ENCODE measurements around the gene OSGEP.
"Not testable (repeated sequence)": the region's sequence is repeated elsewhere in the genome, so short reads cannot be mapped to it uniquely, and the experiment has no call there.

The OSGEP gene

DNA sequence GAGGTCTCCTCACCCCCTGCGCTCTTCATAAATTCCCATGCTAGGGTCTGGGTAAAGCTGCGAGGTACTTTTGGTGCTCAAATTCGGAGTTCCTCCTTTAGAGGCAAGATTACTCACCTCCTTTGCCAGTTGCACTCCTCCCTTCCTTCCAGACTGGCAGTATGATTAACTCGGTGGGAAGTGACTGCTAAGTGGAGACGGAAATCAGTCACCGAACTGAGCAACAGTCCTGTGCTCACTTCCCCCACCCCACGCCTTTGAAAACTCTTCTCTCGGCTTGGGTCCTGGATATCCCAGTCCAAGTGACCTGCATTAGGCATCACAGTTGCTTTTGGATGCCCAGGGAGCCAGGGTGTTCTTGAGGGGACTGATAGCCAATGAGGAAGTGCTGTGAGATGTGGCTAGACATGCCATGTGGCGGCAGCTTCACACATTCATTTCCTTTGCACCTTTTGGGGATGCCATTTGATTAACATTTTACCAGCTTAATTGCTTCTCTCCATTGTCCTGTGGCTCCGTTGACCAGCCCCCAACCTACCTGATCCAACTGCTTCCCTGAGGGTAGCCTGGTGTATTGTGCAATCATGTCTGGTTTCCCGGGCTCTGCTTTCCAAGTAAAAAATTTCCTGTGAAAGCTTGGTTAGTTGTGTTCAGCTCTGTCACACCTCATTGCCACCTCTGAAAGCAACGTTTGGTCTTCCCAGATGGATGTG is 15.4 kb upstream of the OSGEP start:
- DNase-seq (ENCODE audit: low read depth in 2 of 2): peak; percentile 29 to 45

DNA sequence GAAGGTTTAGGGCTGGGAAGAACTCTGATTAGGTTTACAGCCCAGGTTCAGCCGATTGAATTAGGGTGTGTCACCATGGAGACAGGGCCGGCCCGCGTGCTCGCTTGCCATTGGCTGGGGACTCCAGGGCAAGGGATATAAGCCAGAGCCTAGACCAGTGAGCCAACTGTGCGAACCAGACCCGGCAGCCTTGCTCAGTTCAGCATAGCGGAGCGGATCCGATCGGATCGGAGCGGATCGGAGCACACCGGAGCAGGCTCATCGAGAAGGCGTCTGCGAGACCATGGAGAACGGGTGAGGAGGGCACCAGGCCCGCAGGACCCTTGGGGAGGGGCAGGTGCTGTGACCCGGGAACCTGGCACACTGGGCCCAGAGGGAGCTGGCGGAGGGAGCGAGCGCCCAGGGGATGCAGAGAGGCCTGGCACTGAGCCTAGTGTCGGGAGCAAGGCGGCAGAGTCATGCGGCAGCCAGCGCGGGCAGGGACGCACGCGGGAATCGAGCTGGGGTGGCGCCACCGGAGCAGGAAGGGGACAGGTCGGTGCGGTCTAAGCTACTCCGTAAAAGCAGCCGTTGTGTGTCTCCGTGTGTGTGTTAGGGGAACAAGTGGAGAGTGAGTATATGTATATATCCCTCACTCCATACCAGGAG is 14.8 kb upstream of the OSGEP start, which contains the start of gene PNP:
Gene PNP (plus strand): TSS at position 165 of the 648 bp plus-strand sequence. CDS start 119 bp downstream, at position 284.
- peak; percentile 76 to 84 for DNase-seq (ENCODE audit: low read depth in 2 of 2)

DNA sequence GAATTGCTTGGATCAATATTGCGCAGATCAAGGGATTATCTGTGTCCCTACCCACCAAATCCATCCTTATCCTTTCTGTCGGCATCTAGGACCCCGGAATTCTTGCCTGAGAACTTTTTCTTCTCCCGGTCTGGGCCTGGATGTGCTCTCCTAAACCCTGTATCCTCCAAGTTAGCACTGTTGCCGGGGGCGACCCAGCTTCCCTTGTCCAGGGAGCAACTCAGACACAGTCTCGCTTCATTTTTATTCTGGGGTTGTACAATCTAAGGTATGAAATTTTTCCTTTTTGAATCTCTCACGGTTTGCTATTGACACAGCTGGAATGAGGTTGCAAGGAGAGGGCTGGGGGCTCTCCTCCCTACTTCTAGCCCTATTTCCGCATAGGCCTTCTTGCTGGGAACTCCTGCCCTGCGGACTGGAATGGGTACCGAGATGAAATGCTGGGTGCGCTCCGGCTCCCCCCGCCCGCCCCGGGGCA is 14.2 kb upstream of the OSGEP start:
- DNase-seq (ENCODE audit: low read depth in 2 of 2): no peak

DNA sequence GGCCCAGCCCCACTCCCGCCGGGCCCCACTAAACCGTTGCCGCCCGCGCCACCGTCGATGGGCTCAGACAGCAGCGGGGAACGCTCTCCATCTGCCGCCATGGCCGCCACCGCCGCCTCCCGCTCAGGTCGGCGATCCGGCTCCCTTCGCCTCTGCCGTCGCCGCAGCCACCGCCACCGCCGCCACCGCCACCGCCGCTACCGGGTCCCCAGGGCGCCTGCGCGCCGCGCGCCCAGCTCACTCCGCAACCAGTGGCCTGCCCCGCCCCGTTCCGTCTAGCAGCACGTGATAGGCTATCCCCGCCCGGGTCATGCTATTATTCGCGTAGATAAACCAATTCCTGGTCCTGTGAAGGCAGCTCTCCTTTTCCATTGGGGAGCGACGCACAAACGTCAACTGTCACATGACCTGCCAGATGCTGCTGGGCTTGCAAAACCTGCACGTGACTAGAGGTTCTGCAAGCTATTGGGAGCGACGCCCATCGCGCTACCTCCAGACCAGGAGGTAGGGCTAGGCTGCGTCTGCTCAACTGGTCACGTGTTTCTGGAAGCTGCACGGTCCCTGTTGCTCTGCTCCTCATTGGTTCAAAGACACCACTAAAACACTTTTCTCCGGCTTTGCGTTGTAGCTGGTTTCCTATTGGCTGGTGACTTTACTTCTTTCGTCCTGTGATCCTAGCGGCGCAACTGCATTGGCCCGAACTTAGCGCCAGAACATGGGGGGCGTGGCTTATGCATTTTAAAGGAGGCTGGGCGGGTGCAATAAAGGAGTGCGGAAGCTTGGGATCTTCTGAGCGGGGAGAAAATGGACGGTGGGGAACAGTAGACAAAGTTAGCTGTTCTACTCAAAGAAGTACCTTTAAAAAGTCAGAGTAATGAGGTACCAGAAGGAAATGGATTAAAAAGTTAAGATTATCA is 6.9 kb upstream of the OSGEP start, which contains the start of gene PIP4P1:
Gene PIP4P1 (minus strand): TSS at position 210 of the 917 bp plus-strand sequence. CDS start 109 bp downstream, at position 101.
- DNase-seq (ENCODE audit: low read depth in 2 of 2): peak; percentile 95

DNA sequence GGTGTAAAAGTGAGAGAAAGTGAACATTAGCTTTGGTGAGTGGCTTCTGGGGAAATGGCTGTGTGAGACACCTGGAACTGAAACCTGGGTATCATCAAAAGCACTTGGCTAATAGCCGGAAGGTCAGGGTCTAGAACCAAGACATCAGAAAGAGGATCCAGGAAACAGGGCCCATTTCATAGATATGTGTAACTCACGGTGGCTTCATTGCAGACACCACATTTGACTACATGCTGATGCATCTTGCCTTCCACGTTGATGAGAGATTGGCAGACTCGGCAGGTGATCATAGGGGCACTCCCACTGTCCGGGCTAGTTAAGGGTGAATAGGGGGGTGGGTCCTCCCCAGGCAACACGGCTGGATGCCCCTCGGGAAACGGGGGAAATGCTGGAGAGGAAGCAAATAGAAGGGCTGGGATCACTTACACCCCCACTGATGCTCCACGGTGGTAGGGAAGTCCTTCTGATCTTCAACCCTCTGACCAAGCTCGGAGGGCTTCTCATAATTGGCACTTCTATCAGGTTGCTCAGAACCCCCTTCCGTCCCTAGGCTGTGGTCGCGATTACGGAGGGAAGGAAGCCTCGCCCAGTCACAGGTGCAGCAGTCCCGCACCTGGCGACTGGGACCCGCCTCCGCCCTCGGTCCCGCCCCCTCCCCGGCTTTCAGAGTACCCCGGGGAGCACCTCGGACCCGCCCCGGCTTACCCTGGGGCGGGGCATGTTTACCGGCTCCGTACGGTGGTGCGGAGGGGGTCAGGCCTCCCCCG is 6.0 kb upstream of the OSGEP start:
- peak; percentile 35 to 45 for DNase-seq (ENCODE audit: low read depth in 2 of 2)

DNA sequence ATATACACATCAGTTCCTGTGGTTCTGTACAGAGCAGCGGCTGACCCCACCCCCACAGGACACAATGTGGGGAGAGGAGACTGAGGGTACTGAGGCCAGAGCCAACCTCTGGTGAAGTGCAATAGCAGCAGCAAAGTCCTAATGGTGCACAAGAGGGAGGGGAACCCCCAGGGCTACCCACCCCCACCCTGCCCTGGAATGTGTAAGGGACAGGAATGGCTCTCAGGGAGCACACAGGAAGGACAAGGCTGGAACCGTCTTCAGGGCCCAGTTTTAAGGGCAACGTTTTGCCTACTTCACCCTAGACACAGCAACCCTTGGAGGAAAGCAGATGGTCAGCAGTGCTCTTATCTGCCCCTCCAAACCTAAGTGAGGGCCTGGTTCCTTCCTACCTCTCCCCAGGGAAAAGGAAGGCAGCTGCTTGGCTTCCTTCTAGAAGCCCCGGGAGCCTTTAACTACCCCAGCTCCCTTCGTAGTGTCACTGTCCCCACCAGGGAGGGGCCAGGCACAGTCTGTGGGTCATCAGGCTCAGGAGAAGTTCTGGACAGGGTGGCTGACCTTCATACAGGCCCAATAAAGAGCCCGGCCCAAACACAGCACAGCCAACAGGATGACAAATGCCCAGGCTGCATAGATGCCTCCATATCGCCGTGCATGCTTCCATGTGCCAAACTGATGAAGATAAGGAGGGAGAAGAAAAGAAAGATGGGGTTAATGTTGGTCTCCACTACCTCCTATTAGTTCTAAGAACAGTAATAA is 3.6 kb upstream of the OSGEP start:
- no peak for DNase-seq (ENCODE audit: low read depth in 2 of 2)

DNA sequence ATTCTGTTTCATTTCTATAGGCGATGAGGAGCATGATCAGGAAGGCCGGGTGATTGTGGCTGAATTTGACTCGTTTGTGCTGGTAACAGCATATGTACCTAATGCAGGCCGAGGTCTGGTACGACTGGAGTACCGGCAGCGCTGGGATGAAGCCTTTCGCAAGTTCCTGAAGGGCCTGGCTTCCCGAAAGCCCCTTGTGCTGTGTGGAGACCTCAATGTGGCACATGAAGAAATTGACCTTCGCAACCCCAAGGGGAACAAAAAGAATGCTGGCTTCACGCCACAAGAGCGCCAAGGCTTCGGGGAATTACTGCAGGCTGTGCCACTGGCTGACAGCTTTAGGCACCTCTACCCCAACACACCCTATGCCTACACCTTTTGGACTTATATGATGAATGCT is 2.4 kb upstream of the OSGEP start:
- no peak for DNase-seq (ENCODE audit: low read depth in 2 of 2)

DNA sequence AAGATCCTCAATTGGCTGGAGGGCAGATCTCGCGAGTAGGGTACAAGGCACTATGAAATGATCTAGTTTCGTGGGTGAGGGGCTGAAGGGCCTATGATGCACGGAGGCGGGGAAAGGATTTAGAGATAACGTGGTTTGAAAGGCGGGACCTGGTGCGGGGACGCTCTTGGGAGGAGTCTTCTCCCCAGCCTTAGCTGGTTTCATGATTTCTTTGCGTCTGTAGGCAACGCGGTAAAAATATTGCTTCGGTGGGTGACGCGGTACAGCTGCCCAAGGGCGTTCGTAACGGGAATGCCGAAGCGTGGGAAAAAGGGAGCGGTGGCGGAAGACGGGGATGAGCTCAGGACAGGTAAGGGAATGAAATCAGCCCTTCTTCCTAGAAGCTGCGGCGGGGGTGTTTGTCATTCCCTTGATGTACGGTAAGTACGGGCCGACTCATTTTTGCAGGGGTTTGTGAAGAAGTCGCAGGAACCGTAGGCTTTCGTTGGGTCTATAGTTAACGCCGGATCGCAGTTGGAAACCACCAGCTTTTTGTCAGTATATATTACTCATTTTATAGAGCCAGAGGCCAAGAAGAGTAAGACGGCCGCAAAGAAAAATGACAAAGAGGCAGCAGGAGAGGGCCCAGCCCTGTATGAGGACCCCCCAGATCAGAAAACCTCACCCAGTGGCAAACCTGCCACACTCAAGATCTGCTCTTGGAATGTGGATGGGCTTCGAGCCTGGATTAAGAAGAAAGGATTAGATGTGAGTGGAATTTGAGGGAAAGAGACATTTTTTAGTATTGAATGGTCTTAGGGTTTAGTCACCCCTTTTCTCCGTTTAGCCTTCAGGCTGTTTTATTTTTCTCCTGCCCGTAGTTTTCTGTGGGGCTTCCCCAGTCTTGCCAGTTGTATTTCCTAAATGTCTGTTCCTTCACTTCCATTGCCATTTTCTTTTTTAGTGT is 1.0 kb upstream of the OSGEP start:
- peak in 1 of 2 donors; percentile 34 for DNase-seq (ENCODE audit: low read depth in 2 of 2)

DNA sequence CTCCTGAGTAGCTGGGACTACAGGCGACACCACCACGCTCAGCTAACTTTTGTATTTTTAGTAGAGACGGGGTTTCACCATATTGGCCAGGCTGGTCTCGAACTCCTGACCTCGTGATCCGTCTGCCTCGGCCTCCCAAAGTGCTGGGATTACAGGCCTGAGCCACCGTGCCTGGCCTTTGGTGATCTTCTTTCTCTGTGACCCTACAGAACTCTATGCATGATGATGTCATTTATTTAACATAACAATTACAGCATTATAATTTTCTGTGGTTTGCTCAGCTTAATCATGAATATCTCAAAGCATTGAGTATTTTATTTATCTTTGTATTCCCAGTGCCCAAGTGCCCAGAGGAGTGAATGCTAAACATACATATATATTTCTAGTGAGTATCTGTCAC is 1.8 kb downstream of the OSGEP start:
- not testable (repeated sequence) for DNase-seq (ENCODE audit: low read depth in 2 of 2)

DNA sequence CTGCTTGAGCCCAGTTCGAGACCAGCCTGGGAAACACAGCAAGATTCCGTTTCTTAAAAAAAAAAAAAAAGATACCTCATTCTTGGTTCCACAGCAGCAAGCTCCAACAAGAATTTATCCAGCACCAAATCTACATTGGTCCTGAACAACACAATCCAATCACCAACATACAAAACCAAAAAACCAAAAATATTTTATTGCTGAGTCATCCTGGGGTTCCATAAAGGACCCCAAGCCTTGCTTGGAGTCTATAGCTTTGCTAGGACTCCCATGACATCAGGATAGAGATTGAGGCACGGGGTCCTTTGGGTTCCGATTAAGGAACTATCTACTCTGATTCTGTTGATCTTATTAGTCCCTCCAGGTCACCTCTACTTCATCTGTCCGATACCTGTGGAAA is 7.7 kb downstream of the OSGEP start:
- no peak for DNase-seq (ENCODE audit: low read depth in 2 of 2)

DNA sequence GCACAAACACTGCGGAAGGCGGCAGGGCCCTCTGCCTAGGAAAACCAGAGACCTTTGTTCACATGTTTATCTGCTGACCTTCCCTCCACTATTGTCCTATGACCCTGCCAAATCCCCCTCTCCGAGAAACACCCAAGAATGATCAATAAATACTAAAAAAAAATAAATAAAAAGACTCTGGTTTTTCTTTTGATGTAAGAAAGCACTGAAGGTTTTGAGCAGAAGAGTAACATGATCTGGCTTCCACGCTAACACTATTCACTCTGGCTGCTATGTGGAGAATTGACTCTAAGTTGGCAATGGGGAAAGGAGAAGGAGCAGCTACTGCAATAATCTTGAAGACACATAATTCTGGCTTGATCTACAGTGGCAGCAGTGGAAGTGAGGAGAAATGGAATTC is 11.0 kb downstream of the OSGEP start:
- not testable (repeated sequence) for DNase-seq (ENCODE audit: low read depth in 2 of 2)

DNA sequence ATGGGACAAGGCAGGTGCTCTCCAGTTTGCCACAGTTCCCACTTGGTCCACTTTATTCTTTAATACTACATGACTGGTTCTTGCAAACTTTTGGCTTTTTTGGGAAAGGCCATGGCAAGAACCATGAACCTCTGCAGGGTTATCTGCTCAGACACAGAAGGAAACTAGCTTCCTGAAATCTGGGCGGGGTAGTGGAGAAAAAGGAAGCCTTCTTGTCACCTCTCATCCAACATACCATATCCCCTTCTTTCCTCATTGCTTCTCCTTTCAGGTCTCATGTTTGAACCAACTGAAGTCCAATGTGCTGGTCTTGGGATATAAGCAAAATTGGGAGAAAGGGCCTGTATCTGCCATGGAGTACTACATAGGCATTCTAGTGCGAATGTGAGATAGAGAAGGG is 13.2 kb downstream of the OSGEP start:
- DNase-seq (ENCODE audit: low read depth in 2 of 2): no peak

DNA sequence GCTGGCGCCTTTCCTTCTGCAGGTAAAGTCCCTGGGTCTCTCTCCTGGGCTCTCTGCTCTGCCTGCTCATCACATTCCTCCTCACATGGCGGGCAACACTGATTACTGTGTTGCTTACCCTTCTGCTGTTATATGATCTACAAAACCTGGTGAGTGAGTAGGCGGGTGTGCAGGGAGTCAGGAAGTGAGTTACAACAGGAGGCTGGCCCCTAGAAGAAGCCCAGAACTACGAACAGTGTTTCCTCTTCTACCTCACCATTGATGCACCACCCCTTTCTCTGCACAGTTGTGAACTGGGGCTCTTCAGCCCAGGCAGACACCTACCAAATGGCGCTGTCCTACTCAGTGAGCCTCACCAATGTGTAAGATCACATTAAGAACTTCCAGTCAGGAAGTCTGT is 13.7 kb downstream of the OSGEP start:
- no peak for DNase-seq (ENCODE audit: low read depth in 2 of 2)

DNA sequence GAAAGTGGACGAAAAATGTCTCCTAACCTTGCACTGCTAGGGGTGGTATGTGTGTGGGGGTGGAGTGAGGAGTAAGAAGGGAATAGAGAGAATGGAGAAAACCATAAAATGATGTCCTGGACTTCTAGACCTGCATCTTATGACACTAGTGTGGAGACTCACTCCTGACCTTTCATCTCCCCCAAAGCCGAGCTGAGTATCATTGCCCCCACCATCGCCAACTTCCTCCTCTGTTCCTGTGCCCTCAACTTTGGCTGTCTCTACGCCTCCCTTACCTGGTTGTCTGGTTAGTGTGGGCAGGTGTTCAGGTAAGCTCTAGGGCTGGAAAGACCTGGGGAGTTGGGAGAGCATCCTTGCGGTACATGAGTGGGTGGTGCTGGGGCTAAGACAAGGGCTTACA is 14.1 kb downstream of the OSGEP start:
- DNase-seq (ENCODE audit: low read depth in 2 of 2): no peak

DNA sequence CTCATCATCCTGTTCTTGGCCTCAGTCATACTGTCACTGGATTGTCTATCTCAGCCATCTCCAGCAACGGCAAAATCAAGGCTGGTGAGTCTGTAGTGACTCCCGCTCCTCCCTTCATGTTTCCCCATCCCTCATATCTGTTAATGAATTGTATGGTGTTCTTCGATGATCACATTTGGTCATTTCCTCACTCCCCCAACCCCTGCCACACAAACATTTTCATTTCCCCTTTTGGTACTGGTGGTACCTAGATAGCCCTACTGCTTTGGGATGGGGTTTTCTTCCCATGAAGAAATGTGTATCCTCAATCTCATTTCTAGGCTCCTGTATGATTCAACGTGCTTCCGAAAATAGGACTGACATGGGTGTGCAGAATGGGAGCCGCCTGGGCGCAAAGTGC is 15.9 kb downstream of the OSGEP start:
- DNase-seq (ENCODE audit: low read depth in 2 of 2): no peak

DNA sequence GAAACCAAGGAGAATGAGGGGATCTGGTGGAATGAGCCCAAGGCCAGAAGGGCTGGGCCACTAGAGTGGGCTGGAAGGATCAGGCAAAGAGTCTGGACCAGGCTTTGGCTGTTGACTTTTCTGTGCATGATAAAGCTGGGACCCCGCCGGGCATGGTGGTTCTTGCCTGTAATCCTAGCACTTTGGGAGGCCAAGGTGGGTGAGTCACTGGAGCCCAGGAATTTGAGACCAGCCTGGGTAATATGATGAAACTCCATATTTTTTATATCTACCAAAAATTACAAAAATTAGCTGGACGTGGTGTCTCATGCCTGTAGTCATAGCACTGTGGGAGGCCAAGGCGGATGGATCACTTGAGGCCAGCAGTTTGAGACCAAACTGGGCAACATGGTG is 18.3 kb downstream of the OSGEP start:
- DNase-seq (ENCODE audit: low read depth in 2 of 2): no peak

DNA sequence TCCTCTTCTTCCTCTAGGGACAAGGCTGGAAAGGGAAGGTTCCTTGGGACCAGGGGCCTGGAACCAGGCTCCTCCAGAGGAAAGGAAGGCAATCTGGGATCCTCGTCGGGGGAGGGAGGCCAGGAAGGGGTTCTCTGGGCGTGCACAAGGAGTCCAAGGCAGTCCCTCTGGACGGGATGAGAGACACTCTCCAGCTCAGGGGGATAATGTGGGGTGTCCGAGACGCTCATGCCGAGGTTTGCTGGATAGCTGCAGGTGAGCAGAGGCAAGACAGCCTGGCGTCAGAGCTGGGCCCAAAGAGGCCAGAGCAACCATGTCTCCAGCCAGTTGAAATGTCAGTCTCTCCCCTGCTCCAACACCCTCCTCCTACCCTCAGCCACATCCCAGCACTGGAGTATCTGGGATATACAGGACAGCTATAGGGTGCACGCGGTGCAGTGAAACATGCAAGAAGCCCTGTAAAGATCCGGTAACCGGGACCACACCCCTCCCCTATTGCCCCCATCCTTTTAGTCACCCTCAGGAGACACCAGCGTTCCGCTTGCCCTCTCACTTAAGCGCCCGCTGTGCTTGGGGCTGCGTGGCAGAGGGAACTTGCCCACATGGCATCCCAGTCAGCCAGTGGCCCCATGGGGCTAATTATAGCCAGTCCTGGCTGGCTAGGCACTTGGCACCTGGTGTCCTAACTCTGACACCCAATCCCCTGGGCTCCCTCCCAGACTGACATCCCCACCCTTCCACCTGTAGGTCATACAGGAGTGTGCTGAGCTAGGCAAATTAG is 18.8 kb downstream of the OSGEP start, which contains the start of gene KLHL33:
Gene KLHL33 (minus strand): TSS at position 585 of the 781 bp plus-strand sequence. CDS start 355 bp downstream, at position 230.
- DNase-seq (ENCODE audit: low read depth in 2 of 2): no peak

Data from stimulated activated CD4-positive, alpha-beta T cell treated with anti-CD3 and anti-CD28 coated beads, Interleukin-1b, Interleukin-23, amount 100 ng/mL, for 4 hours (primary cell).